ENCODE measurements around the gene CBX5.
"Not testable (repeated sequence)": the region's sequence is repeated elsewhere in the genome, so short reads cannot be mapped to it uniquely, and the experiment has no call there.

Gene CBX5

DNA sequence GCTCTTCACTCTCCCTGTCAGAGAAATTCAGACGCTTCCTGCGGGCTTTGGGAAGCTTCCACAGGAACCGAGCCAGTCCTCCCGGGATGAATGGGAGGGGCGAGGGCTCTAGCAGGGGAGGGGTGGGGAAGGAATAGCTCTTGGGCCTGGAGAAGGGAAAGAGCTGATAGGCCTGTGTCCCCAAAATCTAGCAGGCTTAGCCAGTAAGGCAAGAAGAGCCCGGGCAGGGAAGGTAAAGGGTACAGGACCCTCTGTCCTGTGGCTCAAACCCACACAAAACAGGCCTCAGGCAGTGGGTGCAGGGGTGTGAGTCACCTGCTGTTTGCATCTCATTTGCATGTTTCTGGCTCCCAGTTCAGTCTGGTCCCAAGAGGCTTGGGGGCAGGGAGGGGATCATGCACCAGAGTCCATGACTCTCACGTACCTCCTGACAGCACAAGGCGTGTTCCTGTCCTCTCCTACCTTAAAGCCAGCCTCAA lies 82.5 kb downstream of the CBX5 start:
- DNase-seq (ENCODE audit: low read depth in 2 of 2) = peak in 1 of 2 experiments; percentile 29

DNA sequence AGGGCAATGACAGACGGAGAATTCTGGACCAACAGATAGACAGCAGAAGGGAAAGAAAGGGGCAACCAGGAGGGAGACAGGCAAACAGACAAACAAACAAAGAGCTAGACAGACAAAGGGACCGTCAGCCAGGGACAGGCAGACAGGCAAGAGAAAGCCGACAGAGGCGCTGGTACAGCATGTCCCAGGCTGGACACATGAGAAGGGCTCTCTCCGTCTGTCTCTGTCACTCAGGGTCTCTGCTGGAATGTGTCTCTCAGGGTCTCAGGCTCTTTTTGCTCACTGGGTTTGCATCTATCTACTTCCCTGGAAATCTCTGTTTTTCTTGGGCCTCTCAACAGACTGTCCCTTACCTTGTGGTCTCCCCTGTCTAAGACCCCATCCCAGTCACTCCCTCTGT lies 82.9 kb downstream of the CBX5 start:
- no peak for DNase-seq (ENCODE audit: low read depth in 2 of 2)

DNA sequence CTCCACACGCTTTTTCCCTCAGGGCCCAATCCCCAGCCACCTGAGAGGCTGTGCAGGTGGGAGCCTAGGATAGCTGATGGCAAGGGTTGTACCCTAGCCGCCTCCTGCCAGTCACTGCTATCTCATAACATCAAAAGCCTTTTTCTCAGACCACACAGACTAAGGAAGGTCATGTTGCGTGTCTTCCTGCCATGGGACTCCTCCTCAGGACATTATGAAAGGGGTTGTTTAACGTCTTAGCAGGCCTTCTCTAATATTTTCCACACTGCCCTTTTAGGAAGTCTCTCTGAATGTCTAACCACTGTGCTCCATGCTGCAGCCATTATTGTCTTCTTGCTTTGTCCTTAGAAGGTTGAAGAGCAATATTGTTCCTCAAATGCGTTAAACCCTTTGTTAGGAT lies 83.5 kb downstream of the CBX5 start:
- DNase-seq (ENCODE audit: low read depth in 2 of 2) = no peak

DNA sequence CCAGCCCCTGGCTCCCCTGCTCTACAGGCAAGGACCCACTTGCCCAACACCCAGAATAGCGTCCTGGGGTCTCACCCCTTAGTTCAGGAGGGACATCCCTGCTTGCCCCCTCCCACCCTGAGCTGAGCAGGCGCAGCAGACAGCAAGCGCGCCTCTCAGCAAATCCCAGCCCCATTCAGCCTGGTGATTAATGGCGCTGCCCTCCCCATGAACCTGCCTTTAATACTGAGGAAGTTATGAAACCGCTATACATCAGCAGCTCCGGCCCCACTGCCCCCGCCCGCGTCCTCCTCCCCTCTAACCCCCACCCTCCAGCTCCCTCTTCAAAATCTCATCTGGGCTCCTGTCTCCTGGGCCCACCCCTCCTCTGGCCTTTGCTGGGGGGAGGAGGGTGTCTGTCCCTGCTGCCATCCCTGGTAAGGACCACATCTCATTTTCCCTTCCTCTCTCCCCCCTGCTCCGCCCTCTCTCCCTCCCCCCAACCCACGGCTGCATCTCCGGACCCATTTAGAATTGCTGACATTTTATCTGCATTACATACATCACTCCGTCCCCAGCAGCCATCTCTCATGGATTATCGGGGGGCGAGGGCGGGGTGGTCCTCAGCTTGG lies 84.1 kb downstream of the CBX5 start:
- peak in 1 of 2 experiments; percentile 58 for DNase-seq (ENCODE audit: low read depth in 2 of 2)

DNA sequence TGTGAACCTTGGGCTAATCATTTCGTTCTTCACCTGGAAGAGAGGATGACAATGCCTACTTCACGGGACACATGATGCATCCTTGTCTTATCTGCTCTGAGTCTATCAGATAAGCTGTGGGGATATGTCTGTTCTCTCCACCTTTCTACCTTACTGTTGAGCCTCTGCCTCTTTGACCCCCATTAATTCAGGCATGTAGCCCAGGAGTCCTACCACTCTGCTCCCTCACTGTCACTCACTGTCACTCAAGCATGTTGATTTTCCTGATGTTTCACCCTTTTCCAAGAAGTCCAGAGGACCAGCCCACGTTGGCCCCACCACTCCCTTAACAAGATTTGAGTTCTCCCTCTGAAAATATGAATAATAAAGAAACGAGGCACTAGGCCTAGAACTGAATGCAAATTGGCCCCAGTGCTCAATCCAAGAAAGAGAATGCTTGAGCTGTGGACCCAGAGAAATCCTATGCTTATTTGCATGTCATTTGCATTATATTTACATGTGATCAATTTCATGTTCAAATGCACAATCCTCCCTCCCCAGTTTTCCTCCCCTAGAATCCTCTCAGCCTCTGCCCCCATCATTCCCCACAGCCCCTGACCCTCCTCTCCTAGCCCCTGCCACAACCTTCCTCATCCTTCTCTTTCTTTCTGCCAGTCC lies 84.7 kb downstream of the CBX5 start:
- DNase-seq (ENCODE audit: low read depth in 2 of 2) = no peak

DNA sequence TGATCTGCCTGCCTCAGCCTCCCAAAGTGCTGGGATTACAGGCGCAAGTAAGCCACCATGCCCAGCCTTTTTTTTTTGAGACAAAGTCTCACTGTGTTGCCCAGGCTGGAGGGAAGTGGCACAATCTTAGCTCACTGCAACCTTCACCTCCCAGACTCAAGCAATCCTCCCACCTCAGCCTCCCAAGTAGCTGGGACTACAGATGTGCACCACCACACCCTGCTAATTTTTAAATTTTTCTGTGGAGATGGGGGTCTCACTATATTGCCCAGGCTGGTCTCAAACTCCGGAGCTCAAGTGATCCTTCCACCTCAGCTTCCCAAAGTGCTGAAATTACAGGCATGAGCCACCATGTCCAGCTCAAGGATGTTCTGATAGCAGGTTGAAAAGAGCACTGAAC lies 85.3 kb downstream of the CBX5 start:
- DNase-seq (ENCODE audit: low read depth in 2 of 2) = not testable (repeated sequence)

DNA sequence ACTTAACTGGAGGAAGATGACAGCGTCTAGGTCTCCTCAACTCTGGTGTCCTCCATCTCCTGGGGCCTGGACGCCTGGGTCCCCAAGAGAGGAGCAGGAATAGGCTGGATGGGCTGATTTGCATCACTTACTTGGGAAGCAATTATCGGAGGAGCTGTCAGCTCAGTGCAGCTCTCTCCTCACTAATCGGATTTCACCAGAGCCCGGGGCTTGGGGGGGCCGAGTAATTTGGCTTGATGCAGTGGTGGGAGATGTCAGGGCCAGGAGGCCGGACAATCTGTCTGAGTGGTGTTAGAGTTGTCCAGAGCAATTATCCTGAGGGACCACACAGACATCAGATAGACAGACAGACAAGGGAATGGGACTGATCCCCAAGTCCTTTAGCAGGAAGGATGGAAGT lies 86.5 kb downstream of the CBX5 start:
- DNase-seq (ENCODE audit: low read depth in 2 of 2) = no peak

DNA sequence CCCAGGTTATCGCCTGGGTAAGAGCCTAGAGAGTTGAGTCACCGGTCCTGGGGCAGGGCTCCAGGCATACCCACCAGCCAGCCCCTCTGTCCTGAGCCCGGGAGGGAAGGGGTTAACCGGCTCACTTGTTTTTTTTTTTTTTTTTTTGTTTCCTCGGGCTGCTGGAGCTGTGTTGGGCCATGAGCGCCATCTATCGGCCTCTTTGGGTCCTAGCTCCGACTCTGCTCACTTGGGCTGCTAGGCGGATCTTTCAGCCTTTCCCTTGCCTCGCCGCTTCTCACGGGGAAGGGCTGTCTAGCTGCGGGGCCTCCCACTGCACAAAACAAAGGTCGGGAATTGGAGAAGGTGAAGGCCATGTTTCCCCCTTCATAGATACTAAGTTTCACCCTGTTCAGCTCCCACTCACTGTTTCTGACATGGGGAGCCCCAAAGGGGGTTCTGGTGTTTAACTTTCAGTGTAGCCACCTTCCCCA lies 88.3 kb downstream of the CBX5 start:
- DNase-seq (ENCODE audit: low read depth in 2 of 2) = peak; percentile 74 to 77

DNA sequence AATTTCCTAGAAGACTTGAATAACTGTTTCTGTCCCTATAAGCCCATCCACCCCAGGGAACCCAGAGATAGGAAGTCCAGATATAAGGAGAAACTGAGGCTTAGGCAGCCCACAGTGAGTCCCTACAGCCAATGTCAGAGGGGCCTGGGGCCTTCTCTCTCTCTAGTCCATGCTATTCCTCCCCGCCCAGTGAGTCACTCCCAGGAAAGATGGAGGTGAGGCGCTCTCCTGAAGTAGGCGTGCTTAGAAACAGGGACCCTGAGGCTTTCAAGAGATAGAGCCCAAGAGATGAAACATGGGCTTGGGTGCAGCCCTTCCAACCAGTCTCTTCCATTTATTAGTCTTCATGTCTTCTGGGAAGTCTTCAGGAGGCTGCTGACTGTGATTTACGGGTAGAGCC lies 88.8 kb downstream of the CBX5 start:
- DNase-seq (ENCODE audit: low read depth in 2 of 2) = no peak

DNA sequence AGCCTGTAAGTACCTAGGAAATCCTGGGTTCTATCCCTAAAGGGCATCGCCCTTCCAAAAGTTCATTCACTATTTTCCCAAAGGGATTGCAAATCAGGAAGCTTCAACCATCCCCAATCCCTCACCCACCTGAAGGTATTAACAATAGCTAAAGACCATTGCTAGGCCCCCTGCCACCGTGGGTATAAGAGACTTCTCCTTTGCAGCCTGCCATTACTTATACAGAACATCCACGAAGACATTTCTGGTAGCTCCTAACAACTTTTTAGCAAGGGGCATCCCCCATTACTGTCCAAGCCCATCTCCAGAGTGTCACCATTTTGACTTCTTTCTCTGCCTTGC lies 90.8 kb downstream of the CBX5 start:
- DNase-seq (ENCODE audit: low read depth in 2 of 2) = no peak

DNA sequence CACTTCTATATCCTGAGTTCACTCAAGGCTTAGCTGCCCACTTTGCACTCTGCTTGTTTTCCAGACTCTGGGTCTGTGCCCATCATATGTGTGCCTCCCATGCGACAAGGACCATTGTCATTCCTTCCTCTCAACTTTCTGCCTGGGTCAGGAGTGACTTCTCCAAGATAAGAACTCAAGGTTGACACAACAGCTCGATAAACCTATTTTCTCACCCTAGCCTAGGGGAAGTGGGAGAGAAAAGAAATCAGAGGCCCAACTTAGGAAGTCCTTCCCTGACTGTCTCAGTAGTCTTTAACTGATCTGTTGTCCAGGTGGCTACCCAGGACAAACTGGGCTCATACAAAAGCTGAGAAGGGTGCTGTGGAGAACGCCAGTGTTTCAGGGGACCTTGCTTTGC lies 92.8 kb downstream of the CBX5 start:
- DNase-seq (ENCODE audit: low read depth in 2 of 2) = no peak

DNA sequence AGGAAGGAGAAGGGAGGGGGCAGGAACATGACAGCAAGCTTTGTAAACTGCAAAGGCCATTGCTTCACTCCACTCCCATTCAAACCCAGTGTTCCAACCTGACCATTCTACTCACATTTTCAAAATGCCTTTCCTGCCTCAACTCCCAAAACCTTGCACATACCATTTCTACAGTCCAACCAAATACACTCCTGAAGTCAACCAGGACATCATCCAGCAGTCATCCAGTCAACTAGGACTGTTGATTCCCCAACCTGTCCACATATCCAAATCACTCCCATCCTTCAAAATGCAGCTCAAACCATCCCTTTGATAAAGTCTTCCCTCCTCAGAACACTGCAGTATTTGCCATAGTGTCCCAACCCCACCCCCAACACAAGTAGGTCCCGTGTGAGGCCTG lies 94.0 kb downstream of the CBX5 start:
- no peak for DNase-seq (ENCODE audit: low read depth in 2 of 2)

DNA sequence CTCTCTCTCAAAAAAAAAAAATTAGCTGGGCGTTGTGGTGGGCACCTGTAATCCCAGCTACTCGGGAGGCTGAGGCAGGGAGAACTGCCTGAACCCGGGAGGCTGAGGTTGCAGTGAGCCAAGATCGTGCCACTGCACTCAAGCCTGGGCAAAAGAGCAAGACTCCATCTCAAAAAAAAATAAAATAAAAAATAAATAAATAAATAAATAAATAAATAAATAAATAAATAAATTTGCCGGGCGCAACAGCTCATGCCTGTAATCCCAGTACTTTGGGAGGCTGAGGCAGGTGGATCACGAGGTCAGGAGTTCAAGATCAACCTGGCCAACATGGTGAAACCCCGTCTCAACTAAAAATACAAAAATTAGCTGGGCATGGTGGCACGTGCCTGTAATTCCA lies 94.6 kb downstream of the CBX5 start:
- DNase-seq (ENCODE audit: low read depth in 2 of 2) = not testable (repeated sequence)

DNA sequence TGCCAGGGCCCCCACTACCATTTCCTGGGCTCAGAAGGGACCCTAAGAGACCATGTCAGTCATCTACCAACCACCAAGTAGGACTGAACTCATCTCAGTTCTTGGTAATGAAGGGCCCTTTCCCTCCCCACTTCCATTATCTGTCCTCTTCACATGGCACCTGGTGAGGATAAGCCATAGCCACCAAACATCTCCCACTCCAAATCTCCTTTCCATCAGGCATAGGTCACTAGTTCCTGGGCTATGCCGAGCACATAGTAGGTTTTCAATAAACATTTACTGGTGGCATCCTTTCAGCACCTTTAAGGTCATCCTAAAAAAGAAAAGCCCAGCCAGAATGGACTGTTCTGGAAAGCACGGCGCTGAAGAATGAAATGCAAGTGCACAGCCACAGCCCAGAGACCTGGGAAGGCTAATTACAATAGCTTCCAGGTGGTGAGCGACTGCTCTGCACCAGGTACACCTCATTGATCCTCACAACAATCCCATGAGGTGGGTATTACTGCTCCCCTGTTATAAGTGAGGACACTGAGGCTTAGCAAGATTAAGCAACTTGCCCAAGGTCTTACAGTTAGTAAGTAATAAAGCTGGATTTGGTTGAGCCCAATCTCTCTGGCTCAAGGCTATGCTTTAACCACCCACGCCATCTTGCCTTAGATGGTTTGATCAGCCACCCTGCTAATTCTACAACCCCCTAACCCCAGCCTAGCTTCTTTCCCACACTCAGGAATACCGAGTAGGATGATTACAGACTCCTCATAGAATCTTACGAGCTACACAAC lies 95.7 kb downstream of the CBX5 start:
- DNase-seq (ENCODE audit: low read depth in 2 of 2) = no peak

DNA sequence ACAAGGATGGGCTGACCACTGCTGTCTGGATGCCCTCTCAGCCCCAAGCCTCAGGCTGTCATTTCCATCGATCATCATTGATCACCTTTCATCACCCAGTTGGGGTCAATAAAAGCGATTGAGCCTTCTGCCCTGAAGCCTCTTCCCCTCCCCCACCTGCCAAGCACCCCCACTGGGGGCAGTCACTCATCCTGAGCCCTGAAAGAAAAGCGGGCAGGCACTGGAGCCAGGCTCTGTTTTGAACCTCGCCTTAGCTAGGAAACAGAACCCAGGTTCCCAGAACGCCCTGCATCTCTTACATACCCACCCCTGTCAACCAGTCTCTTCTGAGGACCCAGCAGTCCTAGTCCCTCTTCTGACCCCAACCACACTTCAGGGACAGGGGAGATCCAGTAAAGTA lies 96.9 kb downstream of the CBX5 start:
- no peak for DNase-seq (ENCODE audit: low read depth in 2 of 2)

DNA sequence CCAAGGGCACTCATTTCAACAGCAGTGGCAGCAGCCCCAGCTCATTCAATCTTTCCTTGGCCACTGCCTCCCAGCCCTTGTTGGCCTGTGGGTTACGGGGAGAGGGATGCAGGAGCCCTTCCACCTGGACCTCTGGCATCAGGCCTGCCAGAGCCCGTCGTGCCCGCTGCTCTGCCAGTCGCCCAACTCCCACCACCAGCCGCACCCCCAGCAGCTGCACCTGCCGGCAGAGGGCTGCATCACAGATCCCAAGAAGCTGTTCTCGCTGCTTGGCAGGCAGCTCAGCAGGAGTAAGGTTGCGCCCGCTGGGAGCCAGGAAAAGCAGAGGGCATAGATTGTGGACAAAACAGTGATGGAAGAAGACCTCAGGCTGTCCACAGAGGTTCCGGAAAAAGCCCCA lies 97.8 kb downstream of the CBX5 start:
- DNase-seq (ENCODE audit: low read depth in 2 of 2) = no peak

Data from fibroblast of skin of left quadriceps (primary cell).